NCI-H2196 (cell line): ENCODE results near the gene SGCD.

Experiments
- DNase-seq: peaks from one replicate; lab custom pipeline; 2025; ENCODE audit not compliant: unreplicated experiment; lab: John Stamatoyannopoulos, UW

The SGCD gene

DNA sequence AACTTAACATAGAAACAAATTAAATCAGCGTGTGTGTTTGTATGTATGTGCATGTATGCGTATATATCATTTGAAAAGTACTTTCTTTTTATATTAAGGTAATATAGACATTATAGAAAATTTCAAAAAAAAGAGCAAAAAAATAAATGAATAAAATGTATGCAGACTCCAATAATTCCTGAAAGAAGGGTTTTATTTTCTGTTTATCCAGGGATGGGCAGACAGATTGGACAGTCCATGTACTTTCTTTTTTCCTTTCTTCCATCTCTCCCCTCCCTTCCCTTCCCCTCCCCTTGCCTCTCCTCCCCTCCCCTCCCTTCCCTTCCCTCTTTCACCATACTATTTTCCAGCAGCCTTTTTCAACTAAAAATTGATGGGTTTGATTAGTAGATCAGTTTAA, 123.8 kb downstream of the SGCD start:
- no peak for DNase-seq

DNA sequence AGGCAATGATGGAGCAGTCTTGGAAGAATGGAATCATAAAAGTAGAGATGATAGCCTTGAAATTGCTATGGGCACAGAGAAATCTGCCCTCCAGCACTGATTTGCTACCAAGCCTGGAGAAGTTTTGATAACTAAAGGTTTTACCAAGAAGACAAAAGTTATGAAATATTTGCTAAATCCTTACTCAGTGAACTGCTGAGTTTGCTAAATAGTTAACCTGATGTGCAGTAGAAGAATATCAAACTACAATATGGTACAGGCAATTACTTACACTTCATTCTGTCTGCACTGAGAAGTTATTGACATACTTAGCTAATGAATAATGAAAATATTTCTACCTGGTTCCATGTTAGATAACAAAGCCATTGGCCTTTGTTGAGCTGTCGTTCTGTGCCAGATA, 124.5 kb downstream of the SGCD start:
- no peak for DNase-seq

DNA sequence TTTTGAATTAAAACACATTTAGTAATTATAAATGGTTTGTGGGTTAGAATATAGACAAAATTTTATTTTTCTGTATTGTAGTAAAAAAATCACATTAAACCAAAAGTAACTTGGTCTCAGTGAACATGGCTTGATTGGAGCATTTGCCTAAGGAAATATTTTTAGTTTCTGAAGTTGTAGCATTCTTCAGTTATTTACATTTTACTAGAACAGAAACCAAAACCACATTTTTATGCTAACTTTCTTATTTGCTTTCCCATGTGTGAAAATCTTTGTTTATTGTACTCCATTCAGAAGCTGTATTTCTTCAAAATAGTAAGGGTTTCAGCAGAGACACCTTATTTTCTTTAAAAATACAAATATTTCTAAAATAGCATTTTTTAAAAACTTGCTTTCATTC, 129.9 kb downstream of the SGCD start:
- DNase-seq: no peak

DNA sequence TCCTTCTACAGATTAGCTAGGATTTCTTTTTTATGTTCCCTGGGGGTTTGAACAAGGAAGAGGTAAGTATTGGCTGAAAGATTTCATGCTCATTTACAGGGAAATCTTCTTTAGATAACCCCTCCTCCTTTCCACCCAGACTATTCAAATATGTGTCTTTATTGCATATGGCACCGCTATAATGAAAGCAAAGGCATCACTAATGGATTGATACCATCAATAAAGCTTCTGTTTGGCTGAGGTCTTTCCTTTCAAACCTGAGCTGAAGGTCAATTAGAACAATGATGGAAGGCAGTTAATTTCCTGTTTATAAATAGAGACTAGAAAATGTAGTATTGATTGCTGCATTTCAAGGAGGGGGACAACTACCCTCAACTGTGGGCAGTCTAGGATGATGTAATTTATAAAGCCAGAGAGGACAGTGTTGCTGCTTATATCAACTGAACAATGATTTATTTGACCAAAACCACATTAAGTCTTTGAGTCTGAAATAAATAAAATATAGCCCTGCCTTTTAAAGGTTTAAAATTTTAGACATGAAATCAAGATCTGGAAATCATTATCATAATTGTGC, 132.9 kb downstream of the SGCD start:
- no peak for DNase-seq

DNA sequence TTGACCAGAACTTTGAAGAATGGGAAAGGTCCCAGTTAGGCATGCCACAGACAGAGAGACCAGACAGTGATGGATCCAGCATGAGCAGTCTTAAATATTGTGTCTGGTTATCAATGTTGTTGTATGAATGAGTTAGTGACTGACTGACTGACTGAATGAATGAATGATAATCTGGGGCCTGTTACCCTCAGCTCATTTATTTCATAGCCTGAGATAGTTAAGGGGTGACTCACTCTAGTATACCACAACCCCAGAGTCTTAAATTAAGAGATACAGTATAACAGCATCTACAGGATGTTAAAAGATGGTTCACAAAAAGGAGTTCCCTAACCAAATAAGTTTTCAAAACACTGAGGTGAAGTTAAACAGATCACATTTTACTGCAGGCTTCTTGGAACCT, 133.5 kb downstream of the SGCD start:
- no peak for DNase-seq

DNA sequence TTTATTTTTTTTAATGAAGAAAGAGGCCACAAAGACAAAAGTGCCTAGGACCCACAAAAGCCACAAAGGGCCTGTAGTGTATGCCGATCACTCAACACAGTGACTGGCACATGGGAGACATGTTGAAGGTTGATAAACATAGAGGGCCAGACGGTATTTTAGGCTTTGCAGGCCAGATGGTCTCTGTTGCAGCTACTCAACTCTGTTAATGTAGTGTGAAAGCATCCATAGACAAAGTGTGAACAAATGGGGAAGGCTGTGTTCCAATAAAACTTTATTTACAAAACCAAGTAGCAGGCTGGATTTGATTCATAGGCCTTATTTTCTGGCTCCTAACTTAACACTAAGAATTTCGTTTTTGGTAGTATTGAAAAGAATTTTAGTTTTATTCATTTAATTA, 139.9 kb downstream of the SGCD start:
- no peak for DNase-seq

DNA sequence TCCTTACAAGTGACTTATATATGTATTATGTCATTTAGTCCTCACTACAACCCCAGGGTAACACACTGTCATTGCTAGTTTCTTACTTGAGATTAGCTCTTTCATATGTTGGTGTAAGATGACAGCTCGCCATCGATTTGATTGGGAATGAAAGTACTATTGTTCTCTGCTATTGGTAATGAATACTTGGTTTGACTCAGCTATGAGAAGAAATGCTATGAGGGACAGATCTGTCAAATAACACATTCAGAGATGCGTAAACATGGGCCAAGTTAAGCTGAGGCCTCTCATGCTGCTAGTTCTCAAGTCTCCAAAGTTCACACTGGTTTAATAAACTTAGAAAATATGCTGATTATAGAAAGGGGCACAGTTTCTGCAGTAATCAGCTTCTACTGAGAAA, 142.7 kb downstream of the SGCD start:
- no peak for DNase-seq

DNA sequence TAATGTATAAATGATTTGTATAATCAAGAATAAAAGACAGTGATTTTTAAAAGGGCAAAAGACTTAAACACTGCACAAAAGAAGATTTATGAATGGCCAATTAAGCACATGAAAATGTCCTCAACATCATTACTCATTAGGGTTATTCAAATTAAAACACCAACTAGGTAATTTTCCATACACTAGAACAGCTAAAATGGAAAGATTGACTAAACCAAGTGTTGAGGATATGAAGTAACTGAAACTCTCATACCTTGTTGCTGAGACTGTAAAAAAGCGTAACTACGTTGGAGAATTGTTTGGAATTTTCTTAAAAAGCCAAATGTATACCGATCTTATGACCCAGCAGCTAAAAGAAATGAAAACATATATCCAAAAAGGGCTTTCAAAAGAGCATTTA, 144.9 kb downstream of the SGCD start:
- DNase-seq: no peak

DNA sequence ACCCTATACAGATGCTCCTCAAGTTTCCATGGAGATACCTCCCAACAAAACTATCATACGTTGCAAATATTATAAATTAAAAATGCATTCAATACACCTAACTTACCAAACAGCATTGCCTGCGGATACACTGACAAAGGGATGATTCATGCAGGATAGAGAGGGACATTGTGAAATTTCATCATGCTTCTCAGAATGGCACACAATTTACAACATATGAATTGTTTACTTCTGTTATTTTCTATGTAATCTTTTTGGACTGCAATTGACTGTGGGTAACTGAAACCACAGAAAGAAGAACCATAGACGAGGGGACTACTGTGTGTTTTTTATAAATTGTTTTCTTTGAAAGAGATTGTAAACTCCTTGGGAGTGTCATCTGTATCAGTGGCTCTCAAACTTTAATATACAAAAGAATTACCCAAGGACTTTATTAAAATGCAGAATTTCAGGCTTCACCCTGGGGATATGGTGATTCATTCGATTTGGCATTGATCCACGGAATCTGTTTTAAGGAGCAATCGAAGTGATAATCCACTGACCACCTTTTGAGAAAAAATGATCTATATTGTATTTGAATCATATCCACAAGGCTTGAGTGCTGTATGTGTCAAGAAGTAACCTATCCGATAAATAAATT, 146.4 kb downstream of the SGCD start:
- DNase-seq: no peak

DNA sequence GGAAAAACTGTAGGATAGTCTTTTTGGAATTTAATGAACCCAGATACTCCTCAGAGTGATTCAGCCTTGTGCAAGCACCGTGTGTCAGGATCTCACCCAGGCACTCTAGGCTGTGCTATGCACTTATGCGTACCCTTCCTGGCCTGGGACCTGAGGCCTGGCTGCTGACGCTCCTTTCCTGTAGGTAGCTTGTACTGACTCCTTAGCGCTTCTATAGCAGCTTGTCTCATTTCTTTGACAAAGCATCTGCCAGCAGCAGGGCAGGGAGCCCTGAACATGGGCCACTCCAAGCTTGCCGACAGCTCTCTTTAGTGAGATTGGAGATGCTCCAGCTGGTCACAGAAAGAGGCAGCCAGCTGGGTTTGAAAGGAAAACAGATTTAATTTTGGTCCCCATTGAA, 147.3 kb downstream of the SGCD start:
- no peak for DNase-seq

DNA sequence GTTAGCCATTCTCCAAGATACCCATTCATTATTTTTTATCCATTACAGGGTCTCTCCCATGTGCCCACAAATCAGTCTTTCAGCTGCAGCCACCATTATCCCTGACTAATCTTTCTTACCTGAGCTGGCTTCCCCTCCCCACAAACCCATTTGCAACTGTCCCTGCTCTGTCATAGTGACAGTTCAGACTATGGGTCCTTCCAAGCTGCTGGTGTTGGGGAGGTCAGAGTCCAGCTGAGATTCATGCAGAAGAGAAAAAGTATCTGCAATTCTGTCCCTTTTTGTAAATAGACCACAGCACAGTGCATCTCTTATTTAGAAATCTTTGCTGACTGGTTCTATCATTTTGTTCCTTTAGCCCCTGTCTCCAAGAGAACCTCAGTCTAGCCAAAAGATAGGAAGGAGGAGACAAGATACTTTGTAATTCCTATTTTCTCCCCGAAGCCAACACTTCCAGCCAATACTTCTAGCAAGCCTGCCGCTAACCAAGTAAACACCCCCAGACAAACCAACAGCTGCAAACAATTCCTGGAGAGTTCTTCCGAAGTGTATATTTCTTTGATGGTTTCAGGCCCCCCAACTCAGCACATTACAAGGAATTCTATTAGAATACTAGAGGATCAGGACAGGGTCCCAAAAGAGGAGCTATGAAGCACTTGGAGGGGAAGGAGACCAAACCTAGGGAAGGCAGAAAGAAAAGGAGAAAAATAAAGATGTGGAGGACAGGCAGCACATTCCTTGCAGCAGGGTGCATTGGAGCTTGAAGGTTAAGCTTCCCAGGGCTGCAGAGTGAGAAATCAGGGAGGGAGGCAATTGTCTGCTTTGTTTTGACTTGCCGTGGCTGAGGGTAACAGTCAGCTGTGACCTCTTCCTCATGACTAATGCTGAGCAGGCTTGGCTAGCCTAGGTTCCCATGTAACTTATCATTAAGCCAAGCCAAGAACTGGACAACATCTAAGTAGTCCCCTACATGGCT, 148.5 kb downstream of the SGCD start:
- DNase-seq: no peak

DNA sequence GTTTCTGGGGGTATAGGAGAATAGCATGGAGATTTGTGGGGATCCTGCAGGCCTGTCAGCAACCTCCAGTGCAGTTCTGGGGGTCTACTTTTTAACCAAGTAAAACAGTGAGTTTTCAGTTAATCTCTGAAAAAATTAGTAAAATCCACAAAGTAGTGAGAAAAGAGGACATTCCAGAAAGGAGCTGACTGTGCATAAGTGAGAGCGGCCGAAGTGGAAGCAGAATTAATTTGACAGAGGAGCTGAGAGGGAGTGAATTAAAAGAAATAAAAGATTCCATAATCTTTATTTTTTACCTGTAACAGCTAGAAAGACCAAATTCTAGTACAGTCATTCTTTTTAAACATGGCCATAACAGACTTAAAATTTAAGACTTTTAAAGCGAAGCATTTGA, 149.2 kb downstream of the SGCD start:
- DNase-seq: no peak

DNA sequence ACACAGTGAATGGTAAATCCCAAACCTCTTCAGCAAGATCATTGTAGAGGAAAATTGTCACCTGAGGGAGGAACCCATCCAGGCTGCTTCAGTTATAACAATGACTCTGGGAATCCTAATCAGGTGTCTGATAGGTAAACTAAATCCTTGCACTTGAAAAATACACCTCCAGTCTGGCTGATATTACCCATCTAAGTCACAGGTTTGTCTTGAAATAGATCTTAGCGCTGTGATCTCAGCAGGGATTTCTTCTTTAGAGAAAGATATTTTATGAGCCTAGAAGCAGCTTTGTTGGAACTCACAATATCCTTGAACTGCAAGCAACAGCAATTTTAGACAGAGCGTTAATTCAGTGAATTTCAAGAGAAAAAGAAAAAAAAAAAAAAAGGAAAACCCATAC, 149.7 kb downstream of the SGCD start:
- no peak for DNase-seq

DNA sequence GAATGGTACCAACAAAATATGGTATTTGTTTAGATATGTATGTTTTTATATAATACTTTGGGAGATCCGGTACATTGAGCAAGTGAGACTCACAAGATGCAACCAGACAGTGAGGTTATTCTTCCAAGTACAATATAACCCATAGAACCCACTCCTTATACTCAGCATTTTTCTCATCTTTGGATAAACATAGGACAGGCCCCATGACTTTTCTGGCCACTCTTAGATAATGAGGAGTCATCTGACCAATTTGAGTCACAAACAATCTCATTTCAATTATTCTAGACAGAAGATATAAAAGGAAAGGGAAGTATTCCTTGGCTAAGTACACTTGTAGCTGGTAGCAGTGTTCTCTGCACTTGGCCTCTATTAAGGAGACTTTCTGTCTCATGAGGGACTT, 150.2 kb downstream of the SGCD start:
- DNase-seq: no peak

DNA sequence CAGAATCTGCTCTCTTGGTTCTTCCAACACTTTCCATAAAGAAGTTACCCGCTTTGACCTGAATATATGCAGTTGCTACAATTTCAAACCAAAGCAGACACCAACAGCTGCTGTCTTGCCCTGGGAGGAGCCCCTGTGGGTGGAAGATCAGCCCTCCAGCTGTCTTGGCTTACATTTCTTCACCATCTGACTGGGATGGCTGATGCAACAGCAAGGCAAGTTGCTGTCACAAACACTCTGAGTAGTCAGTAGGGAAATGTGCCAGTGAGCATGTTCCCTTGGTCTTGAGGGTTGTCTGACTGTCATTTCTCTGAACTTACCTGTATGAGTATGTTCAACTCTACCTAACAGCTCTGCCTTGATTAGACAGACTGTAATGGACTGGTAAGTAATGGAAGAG, 152.9 kb downstream of the SGCD start:
- DNase-seq: no peak

DNA sequence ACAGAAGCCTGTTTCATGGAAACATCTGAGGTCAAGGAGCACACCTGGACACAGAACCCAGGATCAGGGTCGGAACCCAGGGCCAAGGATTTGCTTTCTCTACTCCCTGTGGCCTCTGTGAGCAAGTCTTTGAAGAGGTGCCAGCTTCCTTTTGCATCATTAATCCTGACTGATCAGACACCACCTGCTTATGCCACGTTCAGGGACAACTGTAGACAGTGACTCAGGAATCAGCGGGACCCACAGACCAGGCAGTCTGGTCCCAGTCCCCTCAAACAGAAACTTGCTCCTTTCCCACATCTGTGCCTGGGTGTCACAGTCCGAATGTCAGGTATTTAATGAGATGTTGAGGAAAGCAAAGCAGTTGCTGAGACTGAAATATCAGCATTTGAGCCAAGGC, 154.8 kb downstream of the SGCD start:
- no peak for DNase-seq

DNA sequence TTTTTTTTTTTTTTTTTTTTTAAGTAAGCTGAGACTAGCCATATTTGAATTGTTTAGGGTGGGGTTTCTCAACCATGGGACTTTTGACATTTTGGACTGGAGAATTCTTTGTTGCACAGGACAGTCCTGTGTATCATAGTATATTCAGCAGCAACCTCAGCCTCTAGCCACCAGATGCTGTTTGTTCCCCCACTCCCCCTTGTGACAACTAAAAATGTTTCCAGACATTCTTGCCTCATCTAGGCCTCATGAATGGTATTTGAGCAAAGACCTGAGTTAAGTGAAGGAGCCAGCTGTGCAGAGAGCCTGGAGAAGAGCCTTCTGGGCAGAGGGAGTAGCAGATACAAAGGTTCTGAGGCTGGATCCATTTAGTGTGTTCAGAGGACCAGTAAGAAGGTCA, 155.9 kb downstream of the SGCD start:
- no peak for DNase-seq

DNA sequence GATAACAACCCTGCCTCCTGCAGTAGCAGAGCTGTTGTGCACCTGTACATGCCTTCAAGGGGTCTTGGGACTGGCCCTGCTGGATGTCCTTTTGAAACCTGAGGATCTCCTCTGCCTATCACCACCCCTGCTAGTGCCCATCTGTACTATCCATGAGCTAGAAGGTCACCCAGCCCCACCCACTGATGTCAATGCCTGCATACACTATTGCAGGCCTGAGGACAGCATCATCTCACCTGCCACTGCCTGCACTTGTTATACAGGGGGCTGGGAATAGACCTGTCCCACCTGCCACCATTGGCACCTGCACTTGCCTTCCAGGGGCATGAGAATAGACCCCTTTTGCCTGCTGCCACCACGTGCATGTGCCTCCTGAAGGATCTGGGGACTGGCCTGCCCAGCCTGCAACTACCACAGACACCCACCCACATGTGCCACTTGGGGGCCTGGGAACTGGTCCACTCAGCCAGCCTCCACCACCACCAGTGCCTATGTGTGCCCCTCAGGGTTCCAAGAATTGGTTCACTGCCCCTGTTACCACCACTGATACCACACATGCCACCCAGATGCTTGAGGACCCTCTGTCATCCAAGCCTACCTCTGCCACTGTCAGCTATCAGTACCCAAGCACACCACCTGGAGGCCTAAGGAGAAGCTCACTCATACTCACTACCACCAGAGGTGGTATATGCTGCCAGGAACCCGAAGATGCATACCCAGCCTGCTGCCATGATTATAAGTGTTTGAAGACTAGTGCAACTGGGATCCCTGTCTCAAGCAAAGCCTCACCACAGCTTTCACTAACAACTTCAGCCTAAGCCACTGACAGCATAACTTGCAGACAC, 159.7 kb downstream of the SGCD start:
- no peak for DNase-seq

DNA sequence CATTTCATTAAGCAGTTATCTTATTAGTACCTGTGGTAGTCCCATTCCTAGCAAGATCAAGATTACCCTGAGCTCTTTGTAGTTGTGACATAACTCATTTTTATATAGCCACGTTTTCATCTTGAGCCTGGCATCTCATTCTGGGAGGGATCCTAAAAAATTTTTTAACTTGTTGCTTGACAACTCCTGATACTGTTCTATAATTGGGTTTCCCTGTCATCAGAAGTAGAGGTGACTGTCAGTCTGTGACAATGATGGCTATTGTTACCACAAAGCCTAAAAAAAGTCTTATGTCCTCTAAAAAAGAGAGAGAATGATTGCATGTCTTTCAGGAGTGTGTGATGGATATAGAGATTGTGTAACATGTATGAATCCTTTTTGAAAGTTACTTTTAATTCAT, 164.8 kb downstream of the SGCD start:
- DNase-seq: no peak

DNA sequence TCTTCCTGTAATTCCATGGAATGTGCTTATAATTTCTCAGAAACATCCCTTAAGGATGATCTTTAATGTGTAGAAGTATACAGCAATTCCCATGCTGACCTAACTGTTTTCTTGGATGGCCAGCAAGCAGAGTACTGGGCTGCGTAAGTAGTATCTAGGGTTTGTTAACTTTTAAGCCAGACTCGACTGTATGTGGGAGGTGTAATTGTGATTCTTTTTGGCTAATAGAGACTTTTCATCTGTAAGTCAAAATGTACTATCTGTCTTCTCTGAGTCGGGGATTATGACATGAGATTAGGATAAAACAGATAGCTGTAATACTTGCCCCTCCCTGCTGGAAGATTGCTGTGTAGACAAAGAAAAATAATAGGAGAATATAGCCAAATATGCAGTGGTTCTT, 169.3 kb downstream of the SGCD start:
- no peak for DNase-seq

DNA sequence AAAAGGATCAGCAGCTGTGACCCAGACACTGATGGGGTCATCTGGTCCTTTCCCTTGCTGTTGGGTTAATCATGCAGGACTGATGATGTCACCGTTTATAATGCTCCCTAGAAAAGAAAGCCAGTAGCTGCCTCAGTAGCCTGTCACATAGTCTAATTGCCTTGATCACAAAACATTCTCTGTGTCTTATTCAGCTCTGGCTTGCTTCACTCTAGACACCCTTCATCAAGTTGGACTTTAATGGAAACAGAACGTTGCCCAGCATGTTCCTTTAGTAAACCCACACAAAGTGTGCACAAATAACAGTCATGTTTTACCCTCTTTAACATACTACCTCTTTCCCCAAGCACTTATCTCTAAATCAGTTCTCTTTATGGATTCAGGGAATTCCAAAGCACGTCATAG, 170.8 kb downstream of the SGCD start:
- no peak for DNase-seq
